Loucy (cell line): Measurements from ENCODE around the gene GLMP.

ENCODE experiments used
- H2AFZ ChIP-seq: fragments of 200-600 bp; sonication (generic); 2 replicates; pipeline ENCODE4 v1.6.0; 2016; ENCODE audit warnings: antibody characterized with exemption, mild to moderate bottlenecking, low read length, moderate library complexity
- H3F3A ChIP-seq: fragments of 200-600 bp; 2 replicates; pipeline ENCODE4 v1.6.0; 2016; ENCODE audit warnings: antibody characterized with exemption, low read depth, mild to moderate bottlenecking
- H3K27me3 ChIP-seq: fragments of 200-600 bp; sonication (generic); 2 replicates; pipeline ENCODE4 v1.6.1; 2014; ENCODE audit warnings: low read length, mild to moderate bottlenecking; ENCODE audit not compliant: insufficient read depth, poor library complexity, severe bottlenecking
- H3K36me3 ChIP-seq: fragments of 200-600 bp; sonication (generic); 2 replicates; pipeline ENCODE4 v1.6.1; 2016; ENCODE audit warnings: low read length; ENCODE audit not compliant: insufficient read depth
- H3K4me1 ChIP-seq: fragments of 200-600 bp; sonication (generic); 2 replicates; pipeline ENCODE4 v1.5.1; 2014; ENCODE audit warnings: low read length, mild to moderate bottlenecking; ENCODE audit not compliant: insufficient read depth, poor library complexity, severe bottlenecking
- H3K4me2 ChIP-seq: fragments of 200-600 bp; sonication (generic); 2 replicates; pipeline ENCODE4 v1.6.0; 2014; ENCODE audit warnings: antibody characterized with exemption, low read length, low read depth, mild to moderate bottlenecking; ENCODE audit not compliant: poor library complexity, severe bottlenecking
- H3K4me3 ChIP-seq: fragments of 200-600 bp; sonication (generic); 2 replicates; pipeline ENCODE4 v1.5.1; 2014; ENCODE audit warnings: low read length, mild to moderate bottlenecking, mixed read lengths; ENCODE audit not compliant: poor library complexity, severe bottlenecking
- H3K79me2 ChIP-seq: fragments of 200-600 bp; sonication (generic); 2 replicates; pipeline ENCODE4 v1.6.1; 2014; ENCODE audit warnings: low read length; ENCODE audit not compliant: insufficient read depth
- H3K9ac ChIP-seq: fragments of 200-600 bp; sonication (generic); 2 replicates; pipeline ENCODE4 v1.6.0; 2014; ENCODE audit warnings: mild to moderate bottlenecking, low read depth, low read length, moderate library complexity; ENCODE audit not compliant: poor library complexity, severe bottlenecking
- H3K9me2 ChIP-seq: fragments of 200-600 bp; sonication (generic); replicated peaks from 2 replicates; pipeline ENCODE4 v1.6.1; 2016; ENCODE audit warnings: low read depth, low read length, mixed read lengths
- H3K9me3 ChIP-seq: fragments of 200-600 bp; sonication (generic); 2 replicates; pipeline ENCODE4 v1.6.1; 2014; ENCODE audit warnings: mild to moderate bottlenecking, antibody characterized with exemption, low read length, low read depth; ENCODE audit not compliant: insufficient read depth
- H4K20me1 ChIP-seq: fragments of 200-600 bp; sonication (generic); 2 replicates; pipeline ENCODE4 v1.6.0; 2014; ENCODE audit warnings: antibody characterized with exemption, low read length, mild to moderate bottlenecking; ENCODE audit not compliant: insufficient read depth, poor library complexity, severe bottlenecking
- EZH2phosphoT487 ChIP-seq: fragments of 200-600 bp; IDR thresholded peaks from 2 replicates; pipeline ENCODE4 v1.6.1; 2018; ENCODE audit warnings: antibody characterized with exemption, mild to moderate bottlenecking, moderate library complexity, borderline replicate concordance
- TF ChIP-seq, protein P1 (sequence below): fragments of 200-600 bp; sonication (generic); conservative IDR thresholded peaks from 2 replicates; pipeline ENCODE4 v1.5.1; 2014; ENCODE audit warnings: mild to moderate bottlenecking, antibody characterized with exemption, low read length

GLMP gene

DNA sequence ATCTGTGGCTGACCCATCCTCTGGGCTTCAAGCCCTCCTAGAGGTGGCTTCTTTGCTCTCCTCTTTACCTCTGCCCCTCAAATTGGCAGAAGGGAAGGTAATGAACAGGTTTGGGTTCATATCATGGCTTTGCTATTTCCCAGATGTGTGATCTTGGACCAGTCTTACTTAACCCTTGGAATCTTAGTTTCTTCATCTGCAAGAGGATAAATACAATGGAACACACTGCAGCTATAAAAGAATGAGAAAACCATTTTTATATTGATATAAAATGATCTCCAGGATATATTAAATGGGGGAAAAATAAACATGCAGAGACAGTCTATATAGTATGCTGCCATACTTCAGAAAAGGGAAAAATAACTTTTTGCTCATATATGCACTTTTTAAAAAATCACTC is 5.6 kb downstream of the GLMP start:
- Histone ChIP-seq H3K4me3 (no peak overlapping the region), H4K20me1 (no peaks in the 10 kb centered on the region), H3K9me2 (no peaks in the 10 kb centered on the region), H3K4me1 (peaks cover 3% of the 10 kb centered on the region), H2AFZ (no peak overlapping the region), H3K9ac (no peak overlapping the region), H3K9me3 (no peaks in the 10 kb centered on the region), H3F3A (no peaks in the 10 kb centered on the region), H3K27me3 (no peaks in the 10 kb centered on the region), H3K79me2 (0 out of 2 replicates have a peak, but pooled peaks cover under 1% of the 10 kb centered on the region), H3K4me2 (no peak overlapping the region), H3K36me3 (no peaks in the 10 kb centered on the region)
- TF ChIP-seq, protein P1, sequence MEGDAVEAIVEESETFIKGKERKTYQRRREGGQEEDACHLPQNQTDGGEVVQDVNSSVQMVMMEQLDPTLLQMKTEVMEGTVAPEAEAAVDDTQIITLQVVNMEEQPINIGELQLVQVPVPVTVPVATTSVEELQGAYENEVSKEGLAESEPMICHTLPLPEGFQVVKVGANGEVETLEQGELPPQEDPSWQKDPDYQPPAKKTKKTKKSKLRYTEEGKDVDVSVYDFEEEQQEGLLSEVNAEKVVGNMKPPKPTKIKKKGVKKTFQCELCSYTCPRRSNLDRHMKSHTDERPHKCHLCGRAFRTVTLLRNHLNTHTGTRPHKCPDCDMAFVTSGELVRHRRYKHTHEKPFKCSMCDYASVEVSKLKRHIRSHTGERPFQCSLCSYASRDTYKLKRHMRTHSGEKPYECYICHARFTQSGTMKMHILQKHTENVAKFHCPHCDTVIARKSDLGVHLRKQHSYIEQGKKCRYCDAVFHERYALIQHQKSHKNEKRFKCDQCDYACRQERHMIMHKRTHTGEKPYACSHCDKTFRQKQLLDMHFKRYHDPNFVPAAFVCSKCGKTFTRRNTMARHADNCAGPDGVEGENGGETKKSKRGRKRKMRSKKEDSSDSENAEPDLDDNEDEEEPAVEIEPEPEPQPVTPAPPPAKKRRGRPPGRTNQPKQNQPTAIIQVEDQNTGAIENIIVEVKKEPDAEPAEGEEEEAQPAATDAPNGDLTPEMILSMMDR = no peak
- no peak for TF ChIP-seq EZH2phosphoT487

DNA sequence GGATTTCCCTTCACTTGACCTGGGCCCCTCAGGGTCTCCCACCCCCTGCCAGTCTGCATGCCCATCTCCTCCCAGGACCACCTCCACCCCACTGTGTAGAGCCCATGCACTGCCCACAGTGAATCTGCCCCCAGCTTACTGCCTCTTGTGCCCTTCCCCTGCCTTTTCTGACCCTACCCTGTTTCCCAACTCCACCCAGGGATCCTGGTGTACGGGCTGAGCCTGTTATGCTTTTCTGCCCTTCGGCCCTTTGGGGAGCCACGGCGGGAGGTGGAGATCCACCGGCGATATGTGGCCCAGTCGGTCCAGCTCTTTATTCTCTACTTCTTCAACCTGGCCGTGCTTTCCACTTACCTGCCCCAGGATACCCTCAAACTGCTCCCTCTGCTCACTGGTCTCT is 9.4 kb downstream of the GLMP start:
- no peak overlapping the region for H3K4me2 ChIP-seq
- H4K20me1 ChIP-seq = peaks cover 12% of the 10 kb centered on the region
- no peaks in the 10 kb centered on the region for H3K27me3 ChIP-seq
- H3K4me3 ChIP-seq = no peak overlapping the region
- H3K79me2 ChIP-seq = peaks cover 23% of the 10 kb centered on the region
- no peak overlapping the region for H2AFZ ChIP-seq
- H3K9me3 ChIP-seq = no peaks in the 10 kb centered on the region
- H3F3A ChIP-seq = no peaks in the 10 kb centered on the region
- no peaks in the 10 kb centered on the region for H3K36me3 ChIP-seq
- peaks cover 15% of the 10 kb centered on the region for H3K4me1 ChIP-seq
- H3K9ac ChIP-seq = no peak overlapping the region
- TF ChIP-seq, protein P1 = no peak
- no peak for TF ChIP-seq EZH2phosphoT487
- H3K9me2 ChIP-seq = no peaks in the 10 kb centered on the region

DNA sequence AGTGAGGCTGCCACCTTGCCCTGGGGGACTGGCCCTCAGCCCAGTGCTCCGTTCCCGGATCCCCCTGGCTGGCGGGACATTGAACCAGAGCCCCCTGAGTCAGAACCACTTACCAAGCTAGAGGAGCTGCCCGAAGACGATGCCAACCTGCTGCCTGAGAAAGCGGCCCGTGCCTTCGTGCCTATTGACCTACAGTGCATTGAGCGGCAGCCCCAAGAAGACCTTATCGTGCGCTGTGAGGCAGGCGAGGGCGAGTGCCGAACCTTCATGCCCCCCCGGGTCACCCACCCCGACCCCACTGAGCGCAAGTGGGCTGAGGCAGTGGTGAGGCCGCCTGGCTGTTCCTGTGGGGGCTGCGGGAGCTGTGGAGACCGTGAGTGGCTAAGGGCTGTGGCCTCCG is 10.0 kb downstream of the GLMP start:
- no peaks in the 10 kb centered on the region for H3K36me3 ChIP-seq
- H3K9me3 ChIP-seq = no peaks in the 10 kb centered on the region
- H3F3A ChIP-seq = no peaks in the 10 kb centered on the region
- no peak overlapping the region for H3K9ac ChIP-seq
- no peaks in the 10 kb centered on the region for H3K27me3 ChIP-seq
- peaks cover 21% of the 10 kb centered on the region for H3K4me1 ChIP-seq
- no peak overlapping the region for H3K4me3 ChIP-seq
- peaks cover 18% of the 10 kb centered on the region for H4K20me1 ChIP-seq
- H2AFZ ChIP-seq = no peak overlapping the region
- H3K9me2 ChIP-seq = no peaks in the 10 kb centered on the region
- H3K4me2 ChIP-seq = no peak overlapping the region
- H3K79me2 ChIP-seq = peaks cover 29% of the 10 kb centered on the region
- TF ChIP-seq, protein P1 = no peak
- TF ChIP-seq EZH2phosphoT487 = no peak
